Transverse colon (tissue), 4 donors: ENCODE measurements around the gene RIOK2.

Source experiments
- CTCF ChIP-seq, 5 experiments: fragments of 200-600 bp in 3 of 5; fragments of 450-650 bp in 2 of 5; sonication (generic) in 3 of 5; IDR thresholded peaks; 1 replicate in 2 of 5; 2 replicates in 3 of 5; pipeline ENCODE4 v1.5.1; 2016 to 2017; ENCODE audit warnings: antibody characterized with exemption in 5 of 5, inconsistent platforms in 3 of 5, mild to moderate bottlenecking in 2 of 5, moderate library complexity in 1 of 5
- EP300 ChIP-seq: sonication (generic); formaldehyde crosslinking; IDR thresholded peaks from one replicate; pipeline ENCODE4 v1.6.1; 2017; ENCODE audit warnings: antibody characterized with exemption, low read depth
- POLR2A ChIP-seq: fragments of 450-650 bp; IDR thresholded peaks from one replicate; pipeline ENCODE4 v1.6.1; 2016; ENCODE audit warnings: antibody characterized with exemption, mild to moderate bottlenecking, moderate library complexity
- POLR2AphosphoS5 ChIP-seq, 3 donors: sonication (generic); formaldehyde crosslinking; IDR thresholded peaks; one replicate each; pipeline ENCODE4 v1.6.1; 2016; ENCODE audit warnings: antibody characterized with exemption in 3 of 3

DNA sequence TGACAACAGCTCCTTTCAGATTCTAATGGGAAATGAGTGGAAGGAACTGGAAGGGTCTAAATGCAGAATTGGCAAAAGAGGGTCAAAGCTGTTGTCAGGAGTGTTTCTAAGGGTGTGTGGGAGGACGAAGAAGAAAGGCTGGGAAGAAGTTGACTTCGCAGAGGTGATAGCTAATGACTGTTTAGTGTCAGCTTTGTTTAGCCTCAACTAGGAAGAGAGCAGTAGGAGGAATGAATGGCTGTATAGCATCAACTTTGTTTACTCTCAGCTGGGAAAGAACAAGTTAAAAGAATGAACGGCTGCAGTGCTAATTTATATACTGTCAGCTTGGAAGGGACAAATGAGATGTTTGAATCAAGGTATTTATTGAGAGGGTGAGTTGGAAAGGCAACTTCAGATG is 34.8 kb downstream of the RIOK2 start:
- TF ChIP-seq POLR2A (no peak), CTCF (IDR thresholded peaks at IDR 0.05) (no peak), POLR2AphosphoS5 (IDR thresholded peaks at IDR 0.05) (no peak), EP300 (no peak)
